Amniotic epithelial cell (primary cell): ENCODE results near the gene LIMK2.
"Not testable (repeated sequence)": the region's sequence is repeated elsewhere in the genome, so short reads cannot be mapped to it uniquely, and the experiment has no call there.

Experiments
- DNase-seq: peaks from one replicate; pipeline ENCODE4 v3.0.0-alpha.2; 2010; ENCODE audit warnings: low read depth

Gene LIMK2

GRCh38 chr22:31244046-31244942 is 32.2 kb downstream of the LIMK2 start:
- DNase-seq, result peak; percentile 89

- no peak for DNase-seq
Observed at GRCh38 chr22:31244943-31245451, 32.9 kb downstream of the LIMK2 start.

GRCh38 chr22:31245998-31246397 is 33.9 kb downstream of the LIMK2 start:
- DNase-seq, result not testable (repeated sequence)

GRCh38 chr22:31246687-31247086 is 34.6 kb downstream of the LIMK2 start:
- DNase-seq, result no peak

GRCh38 chr22:31247726-31248125 is 35.6 kb downstream of the LIMK2 start:
- no peak for DNase-seq

- peak; percentile 97 for DNase-seq
Observed at GRCh38 chr22:31248138-31248745, 36.1 kb downstream of the LIMK2 start.

- peak; percentile 87 for DNase-seq
Observed at GRCh38 chr22:31248965-31249958, 37.2 kb downstream of the LIMK2 start.

- peak; percentile 51 for DNase-seq
Observed at GRCh38 chr22:31250740-31251600, 38.9 kb downstream of the LIMK2 start.

GRCh38 chr22:31253949-31254348 is 41.9 kb downstream of the LIMK2 start:
- DNase-seq, result no peak

- no peak for DNase-seq
Observed at GRCh38 chr22:31259798-31260473, 47.8 kb downstream of the LIMK2 start.

GRCh38 chr22:31260474-31260856 is 48.4 kb downstream of the LIMK2 start:
- DNase-seq, result no peak

- DNase-seq, result no peak
Observed at GRCh38 chr22:31262312-31263133, 50.4 kb downstream of the LIMK2 start.

- DNase-seq, result no peak
Observed at GRCh38 chr22:31263896-31264640, 52.0 kb downstream of the LIMK2 start.

- no peak for DNase-seq
Observed at GRCh38 chr22:31268281-31268680, 56.2 kb downstream of the LIMK2 start.

- DNase-seq, result no peak
Observed at GRCh38 chr22:31269892-31270579, 57.9 kb downstream of the LIMK2 start.

- DNase-seq, result no peak
Observed at GRCh38 chr22:31271026-31271425, 58.9 kb downstream of the LIMK2 start.

- DNase-seq, result peak; percentile 58
Observed at GRCh38 chr22:31271485-31271884, 59.4 kb downstream of the LIMK2 start.
